Measurements from ENCODE around the gene B4GALNT2.
"Not testable (repeated sequence)": the region's sequence is repeated elsewhere in the genome, so short reads cannot be mapped to it uniquely, and the experiment has no call there.

B4GALNT2 gene

DNA sequence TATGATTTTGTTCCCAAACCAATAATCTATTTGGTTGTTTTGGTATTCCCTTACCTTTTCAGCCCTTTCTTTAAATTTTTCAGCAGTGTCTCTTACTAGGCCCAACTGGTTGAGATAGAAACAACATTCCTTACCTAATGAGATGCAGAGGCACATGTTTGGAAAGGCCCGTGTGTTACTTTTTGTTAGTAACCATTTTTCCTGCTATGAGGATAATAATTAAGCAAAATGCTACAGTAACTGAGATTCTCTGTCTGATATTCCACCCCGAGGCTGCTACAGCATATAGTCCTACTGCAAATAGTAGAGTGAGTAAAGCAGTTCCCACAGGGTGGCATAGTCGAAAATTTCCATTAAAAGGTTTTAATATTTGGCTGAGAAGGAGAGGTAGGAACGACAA is 10.0 kb upstream of the B4GALNT2 start:
- DNase-seq = no peak

- DNase-seq = no peak
Measured at GRCh38 chr17:49123061-49123460, 9.5 kb upstream of the B4GALNT2 start.

DNA sequence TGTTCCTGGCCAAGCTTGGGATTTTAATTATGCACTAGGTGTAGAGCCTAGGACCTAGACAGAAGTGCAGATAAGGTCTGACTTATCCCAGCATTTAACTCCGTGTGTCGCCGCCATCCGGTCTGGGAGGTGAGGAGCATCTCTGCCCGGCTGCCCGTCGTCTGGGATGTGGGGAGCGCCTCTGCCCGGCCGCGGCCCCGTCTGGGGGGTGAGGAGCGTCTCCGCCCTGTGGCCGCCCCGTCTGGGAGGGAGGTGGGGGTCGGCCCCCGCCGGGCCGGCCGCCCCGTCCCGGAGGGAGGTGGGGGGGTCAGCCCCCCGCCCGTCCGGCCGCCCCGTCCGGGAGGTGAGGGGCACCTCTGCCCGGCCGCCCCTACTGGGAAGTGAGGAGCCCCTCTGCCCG is 7.1 kb upstream of the B4GALNT2 start:
- DNase-seq = no peak

DNA sequence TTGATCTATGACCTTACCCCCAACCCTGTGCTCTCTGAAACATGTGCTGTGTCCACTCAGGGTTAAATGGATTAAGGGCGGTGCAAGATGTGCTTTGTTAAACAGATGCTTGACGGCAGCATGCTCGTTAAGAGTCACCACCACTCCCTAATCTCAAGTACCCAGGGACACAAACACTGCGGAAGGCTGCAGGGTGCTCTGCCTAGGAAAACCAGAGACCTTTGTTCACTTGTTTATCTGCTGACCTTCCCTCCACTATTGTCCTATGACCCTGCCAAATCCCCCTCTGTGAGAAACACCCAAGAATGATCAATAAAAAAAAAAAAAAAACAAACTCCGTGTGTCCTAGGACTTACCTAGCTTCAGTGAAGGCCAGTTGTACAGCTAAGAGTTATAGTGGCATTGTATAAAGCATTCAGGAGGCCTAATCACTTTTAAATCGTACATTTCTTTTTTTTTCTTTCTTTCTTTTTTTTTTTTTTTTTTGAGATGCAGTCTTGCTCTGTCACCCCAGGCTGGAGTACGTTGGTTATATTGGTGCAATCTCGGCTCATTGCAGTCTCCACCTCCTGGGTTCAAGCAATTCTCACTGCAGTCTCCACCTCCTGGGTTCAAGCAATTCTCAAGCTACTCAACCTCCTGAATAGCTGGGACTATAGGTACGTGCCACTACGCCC is 6.2 kb upstream of the B4GALNT2 start:
- not testable (repeated sequence) for DNase-seq

GRCh38 chr17:49129359-49129950 is 3.1 kb upstream of the B4GALNT2 start:
- DNase-seq = not testable (repeated sequence)

- DNase-seq = no peak
Measured at GRCh38 chr17:49130891-49131290, 1.7 kb upstream of the B4GALNT2 start.

DNA sequence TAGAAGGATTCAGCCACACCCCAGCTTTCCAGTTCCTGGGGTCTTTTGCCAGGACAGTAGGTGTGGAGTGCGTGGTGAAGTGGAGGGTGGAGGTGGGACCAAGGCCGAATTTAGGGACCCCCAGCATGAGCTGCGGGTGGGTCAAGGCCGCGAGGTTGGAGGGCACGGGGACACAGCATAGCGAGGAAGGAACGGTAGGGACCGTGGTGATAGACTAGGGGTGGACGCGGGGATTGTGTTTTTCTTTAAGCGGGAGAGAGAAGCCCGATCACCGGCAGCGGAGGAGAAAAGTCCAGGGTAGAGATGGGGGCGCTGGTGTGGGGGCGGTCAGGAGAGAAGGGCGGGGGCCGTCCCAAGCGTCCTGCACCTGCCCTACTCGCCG is 261 bp upstream of the B4GALNT2 start:
- no peak for DNase-seq

GRCh38 chr17:49136335-49136734 is 3.8 kb downstream of the B4GALNT2 start:
- no peak for DNase-seq

GRCh38 chr17:49145654-49146053 is 13.1 kb downstream of the B4GALNT2 start:
- DNase-seq = not testable (repeated sequence)

- no peak for DNase-seq
Measured at GRCh38 chr17:49146620-49147306, 14.2 kb downstream of the B4GALNT2 start.

- DNase-seq = no peak
Measured at GRCh38 chr17:49148171-49148570, 15.6 kb downstream of the B4GALNT2 start.

GRCh38 chr17:49151996-49152395 is 19.4 kb downstream of the B4GALNT2 start:
- no peak for DNase-seq

DNA sequence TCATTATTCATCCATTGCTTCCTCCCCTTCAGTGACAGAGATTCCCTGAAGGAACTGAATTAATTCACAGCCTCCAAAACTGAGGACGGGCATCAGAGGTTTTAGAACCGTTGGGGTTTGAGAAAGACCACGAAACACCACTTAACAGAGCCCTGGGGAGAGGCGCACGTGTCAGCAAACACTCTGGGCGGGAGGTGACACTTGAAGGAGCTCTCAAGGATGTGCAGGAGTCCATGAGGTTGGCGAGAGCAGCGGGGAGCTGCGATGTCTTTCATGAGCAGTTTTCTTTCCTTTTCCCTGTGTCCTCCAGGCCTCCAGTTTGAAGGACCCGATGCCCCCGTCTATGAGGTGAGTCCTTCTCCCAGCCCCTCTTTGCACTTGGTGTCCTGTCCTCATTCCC is 23.7 kb downstream of the B4GALNT2 start:
- DNase-seq = no peak

DNA sequence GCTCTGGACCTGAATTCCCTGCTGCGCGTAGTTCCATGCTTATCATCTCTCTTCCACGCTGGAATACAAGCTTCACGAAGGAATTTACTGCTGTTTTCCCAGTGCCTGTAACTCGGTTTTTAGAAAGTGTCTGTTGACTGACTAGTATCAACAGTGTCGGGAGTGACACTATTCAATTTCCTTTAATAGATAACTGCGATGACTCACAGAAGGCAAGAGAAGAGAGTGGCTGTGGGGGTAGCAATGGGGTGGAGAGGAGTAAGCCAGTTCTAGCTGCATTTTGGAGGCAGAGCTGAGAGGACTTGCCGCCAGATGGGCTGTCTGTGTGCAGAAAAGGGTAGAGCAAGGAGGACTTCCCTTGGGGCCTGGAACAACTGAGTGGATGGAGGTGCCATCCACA is 25.2 kb downstream of the B4GALNT2 start:
- DNase-seq = no peak

- DNase-seq = no peak
Measured at GRCh38 chr17:49162866-49163265, 30.3 kb downstream of the B4GALNT2 start.

DNA sequence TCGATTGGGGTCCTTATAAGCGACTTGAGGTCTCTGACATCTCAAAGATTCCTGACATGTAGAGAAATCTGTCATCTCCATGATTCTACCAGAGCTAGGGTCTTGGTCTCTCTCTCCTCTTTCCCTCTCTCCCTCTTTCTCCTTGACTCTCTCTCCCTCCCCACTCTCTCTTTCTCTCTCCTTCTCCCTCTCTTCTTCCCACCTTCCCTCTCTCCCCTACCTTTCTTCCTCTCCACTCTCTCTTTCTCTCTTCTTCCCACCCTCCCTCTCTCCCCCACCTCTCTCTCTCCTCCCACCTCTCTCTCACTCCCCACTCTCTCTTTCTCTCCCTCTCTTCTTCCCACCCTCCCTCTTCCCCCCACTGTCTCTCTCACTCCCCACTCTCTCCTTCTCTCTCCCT is 32.6 kb downstream of the B4GALNT2 start:
- DNase-seq = no peak

- no peak for DNase-seq
Measured at GRCh38 chr17:49168706-49169105, 36.1 kb downstream of the B4GALNT2 start.

GRCh38 chr17:49170216-49170615 is 37.6 kb downstream of the B4GALNT2 start:
- no peak for DNase-seq

DNA sequence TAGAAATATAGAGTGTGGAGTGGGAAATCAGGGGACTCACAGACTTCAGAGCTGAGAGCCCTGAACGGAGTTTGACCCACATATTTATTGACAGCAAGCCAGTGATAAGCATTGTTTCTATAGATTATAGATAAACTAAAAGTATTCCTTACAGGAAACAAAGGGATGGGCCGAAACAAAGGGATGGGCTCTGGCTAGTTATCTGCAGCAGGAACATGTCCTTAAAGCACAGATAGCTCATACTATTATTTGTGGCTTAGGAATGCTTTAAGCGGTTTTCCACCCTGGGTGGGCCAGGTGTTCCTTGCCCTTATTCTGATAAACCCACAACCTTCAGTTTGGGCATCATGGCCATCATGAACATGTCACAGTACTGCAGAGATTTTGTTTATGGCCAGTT is 38.1 kb downstream of the B4GALNT2 start:
- DNase-seq = not testable (repeated sequence)

GRCh38 chr17:49175978-49176377 is 43.4 kb downstream of the B4GALNT2 start:
- DNase-seq = not testable (repeated sequence)

DNA sequence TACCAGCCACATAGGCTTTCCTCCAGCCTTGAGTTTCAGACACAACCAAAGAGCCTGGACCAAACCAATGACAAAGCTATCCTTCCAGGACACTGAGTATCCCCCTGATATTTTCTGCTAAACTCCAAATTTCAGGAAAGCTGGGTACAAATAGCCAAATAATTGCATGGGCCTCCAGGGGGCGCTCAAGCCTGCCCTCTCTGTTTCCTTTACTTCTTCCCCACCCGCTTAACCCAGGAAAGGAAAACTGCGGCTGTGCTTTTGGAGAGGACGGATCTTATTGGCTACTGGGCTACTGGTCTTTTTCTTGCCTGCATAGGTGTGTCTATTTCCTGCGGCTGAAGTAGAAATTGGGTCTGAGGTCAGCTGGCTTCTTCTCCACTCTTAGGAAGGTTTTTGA is 47.7 kb downstream of the B4GALNT2 start:
- DNase-seq = peak; percentile 77

- no peak for DNase-seq
Measured at GRCh38 chr17:49180998-49181635, 48.5 kb downstream of the B4GALNT2 start.

- DNase-seq = no peak
Measured at GRCh38 chr17:49183341-49183740, 50.8 kb downstream of the B4GALNT2 start.

GRCh38 chr17:49183801-49184200 is 51.2 kb downstream of the B4GALNT2 start:
- DNase-seq = no peak
